Left ventricle myocardium superior (tissue), 1 donor: Measurements from ENCODE around the gene ATG7. TPM values are rescaled to one million over a fixed set of nuclear protein-coding genes. Genes with fewer than 3 reads are reported as not detected.
"Not testable (repeated sequence)": the region's sequence is repeated elsewhere in the genome, so short reads cannot be mapped to it uniquely, and the experiment has no call there.

ENCODE experiments used
- ATAC-seq: fragments of 200-7000 bp; cut with Tn5 transposase; one replicate; pipeline ENCODE4 v1.9.1; 2020; ENCODE audit warnings: mild to moderate bottlenecking, moderate library complexity
- DNase-seq: peaks from one replicate; pipeline ENCODE4 v3.0.0-alpha.2; 2020
- intact Hi-C: fragments of 100-400 bp; cut with micrococcal nuclease; formaldehyde crosslinking; loops from one replicate; pipeline ENCODE4 v1.11.0; 2022
- total RNA-seq: library from RNA; stranded (reverse); fragmentation: NEBNext Ultra II Directional; extraction: Animal tissue kit (Norgen Biotek cat#: 25700); gene quantifications from one replicate; pipeline ENCODE4 v1.2.1, GENCODE V29; 2021
- donor health status: DM: no; HTN: yes; CAD: no; lungs with severe emphysema.

The ATG7 gene
- total RNA-seq, 1 donor from 2014 or later: 15.9 TPM

- peak; percentile 92 for ATAC-seq
- no peak for DNase-seq
- intact Hi-C loops: no loop called here
These were observed 193.8 kb downstream of the ATG7 start for GRCh38 chr3:11465744-11466616.

- DNase-seq (no peak), ATAC-seq (no peak)
- intact Hi-C loops: no loop called here
These were observed 195.7 kb downstream of the ATG7 start for GRCh38 chr3:11467875-11468274.

- intact Hi-C loops: no loop called here
- ATAC-seq: no peak
- no peak for DNase-seq
These were observed 198.0 kb downstream of the ATG7 start for GRCh38 chr3:11470031-11470853.

GRCh38 chr3:11475324-11475723 lies 203.1 kb downstream of the ATG7 start:
- DNase-seq: no peak
- intact Hi-C loops: no loop called here
- no peak for ATAC-seq

GRCh38 chr3:11476735-11477144 lies 204.5 kb downstream of the ATG7 start:
- ATAC-seq: no peak
- intact Hi-C loops: no loop called here
- no peak for DNase-seq

GRCh38 chr3:11477407-11477911 lies 205.3 kb downstream of the ATG7 start:
- ATAC-seq (peak; percentile 22), DNase-seq (no peak)
- intact Hi-C loops: no loop called here

GRCh38 chr3:11478167-11478566 lies 206.0 kb downstream of the ATG7 start:
- no peak for DNase-seq
- ATAC-seq: no peak
- intact Hi-C loops: no loop called here

GRCh38 chr3:11479221-11479620 lies 207.0 kb downstream of the ATG7 start:
- DNase-seq (no peak), ATAC-seq (no peak)
- intact Hi-C loops: no loop called here

GRCh38 chr3:11480663-11481298 lies 208.6 kb downstream of the ATG7 start:
- peak; percentile 76 for ATAC-seq
- no peak for DNase-seq
- intact Hi-C loops: no loop called here

- ATAC-seq: peak; percentile 91
- intact Hi-C loops: no loop called here
These were observed 209.4 kb downstream of the ATG7 start for GRCh38 chr3:11481556-11481955.

GRCh38 chr3:11482021-11482420 lies 209.8 kb downstream of the ATG7 start:
- DNase-seq (peak; percentile 91), ATAC-seq (peak; percentile 75)
- intact Hi-C loops: no loop called here

More at GRCh38 chr3:11481556-11481955, 209.4 kb downstream of the ATG7 start:
- DNase-seq: no peak

GRCh38 chr3:11488356-11488755 lies 216.2 kb downstream of the ATG7 start:
- intact Hi-C loops, DNase-seq, ATAC-seq: not testable (repeated sequence)

- ATAC-seq: no peak
- no peak for DNase-seq
- intact Hi-C loops: no loop called here
These were observed 222.1 kb downstream of the ATG7 start for GRCh38 chr3:11494131-11494916.

- DNase-seq: no peak
These were observed 223.9 kb downstream of the ATG7 start for GRCh38 chr3:11495948-11496557.

GRCh38 chr3:11498177-11498576 lies 226.0 kb downstream of the ATG7 start:
- DNase-seq (no peak), ATAC-seq (peak; percentile 63)
- intact Hi-C loops: no loop called here

More at GRCh38 chr3:11495948-11496557, 223.9 kb downstream of the ATG7 start:
- peak; percentile 52 for ATAC-seq
- intact Hi-C loops: no loop called here

GRCh38 chr3:11498646-11499045 lies 226.4 kb downstream of the ATG7 start:
- DNase-seq (peak; percentile 80), ATAC-seq (peak; percentile 84)
- intact Hi-C loops: no loop called here

GRCh38 chr3:11499144-11499543 lies 226.9 kb downstream of the ATG7 start:
- ATAC-seq (peak; percentile 32), DNase-seq (no peak)
- intact Hi-C loops: no loop called here

- ATAC-seq, intact Hi-C loops: not testable (repeated sequence)
These were observed 230.2 kb downstream of the ATG7 start for GRCh38 chr3:11502413-11502812.

More at GRCh38 chr3:11502413-11502812, 230.2 kb downstream of the ATG7 start:
- not testable (repeated sequence) for DNase-seq
